ENCODE measurements around the gene DHRS7B.

GRCh38 chr17:21201298-21201595 lies 74.5 kb downstream of the DHRS7B start:
- TF ChIP-seq GATA2 (IDR thresholded peaks at IDR 0.05; ENCODE audit: low read depth, low read length) (0 out of 2 replicates have a peak, but pooled peaks have one; percentile 3), GATA3 (IDR thresholded peaks at IDR 0.05; ENCODE audit: low read depth, low read length) (no peak)

Data from SH-SY5Y (cell line).